SK-N-SH (cell line): ENCODE measurements around the gene ACD.

Experiments used
- CTCF ChIP-seq: fragments of 200-600 bp; sonication (generic); IDR thresholded peaks from 2 replicates; pipeline ENCODE4 v1.6.1; 2017; ENCODE audit warnings: antibody characterized with exemption, mild to moderate bottlenecking, moderate library complexity
- ELF1 ChIP-seq: IDR thresholded peaks from 2 replicates; pipeline ENCODE4 v1.4.0; 2012
- POLR2AphosphoS5 ChIP-seq: IDR thresholded peaks from 2 replicates; pipeline ENCODE4 v1.6.1; 2012; ENCODE audit warnings: low read depth, low read length
- REST ChIP-seq: IDR thresholded peaks from 2 replicates; pipeline ENCODE4 v1.6.1; 2012; ENCODE audit warnings: mild to moderate bottlenecking, low read depth, low read length, moderate library complexity
- RXRA ChIP-seq: IDR thresholded peaks from 2 replicates; pipeline ENCODE4 v1.4.0; 2012; ENCODE audit warnings: low read depth, mild to moderate bottlenecking, borderline replicate concordance

GRCh38 chr16:67683767-67684166, 23.7 kb upstream of the ACD start:
- TF ChIP-seq ELF1, result no peak
- no peak for TF ChIP-seq CTCF
- no peak for TF ChIP-seq REST
- TF ChIP-seq RXRA, result no peak
- no peak for TF ChIP-seq POLR2AphosphoS5
